ENCODE measurements around the gene SMIM24.

SMIM24 gene

GRCh38 chr19:3474010-3474409 is 6.3 kb downstream of the SMIM24 start:
- no peak for DNase-seq (ENCODE audit: low spot score)

GRCh38 chr19:3471954-3472655 is 8.2 kb downstream of the SMIM24 start:
- peak; percentile 73 for DNase-seq (ENCODE audit: low spot score)

GRCh38 chr19:3470500-3471128 is 9.7 kb downstream of the SMIM24 start:
- DNase-seq (ENCODE audit: low spot score) = no peak

- DNase-seq (ENCODE audit: low spot score) = no peak
Measured at GRCh38 chr19:3469638-3470499, 10.5 kb downstream of the SMIM24 start.

- DNase-seq (ENCODE audit: low spot score) = no peak
Measured at GRCh38 chr19:3468211-3468610, 12.1 kb downstream of the SMIM24 start.

- no peak for DNase-seq (ENCODE audit: low spot score)
Measured at GRCh38 chr19:3467437-3468198, 12.7 kb downstream of the SMIM24 start.

GRCh38 chr19:3466635-3467034 is 13.7 kb downstream of the SMIM24 start:
- DNase-seq (ENCODE audit: low spot score) = no peak

GRCh38 chr19:3465552-3465951 is 14.8 kb downstream of the SMIM24 start:
- DNase-seq (ENCODE audit: low spot score) = no peak

- DNase-seq (ENCODE audit: low spot score) = no peak
Measured at GRCh38 chr19:3464587-3465235, 15.6 kb downstream of the SMIM24 start.

GRCh38 chr19:3463714-3464586 is 16.4 kb downstream of the SMIM24 start:
- DNase-seq (ENCODE audit: low spot score) = no peak

GRCh38 chr19:3462991-3463713 is 17.2 kb downstream of the SMIM24 start:
- DNase-seq (ENCODE audit: low spot score) = no peak

- DNase-seq (ENCODE audit: low spot score) = no peak
Measured at GRCh38 chr19:3459965-3460582, 20.3 kb downstream of the SMIM24 start.

- peak; percentile 97 for DNase-seq (ENCODE audit: low spot score)
Measured at GRCh38 chr19:3459089-3459881, 21.0 kb downstream of the SMIM24 start.

- no peak for DNase-seq (ENCODE audit: low spot score)
Measured at GRCh38 chr19:3458229-3459088, 21.9 kb downstream of the SMIM24 start.

GRCh38 chr19:3457528-3458228 is 22.6 kb downstream of the SMIM24 start:
- DNase-seq (ENCODE audit: low spot score) = no peak

- DNase-seq (ENCODE audit: low spot score) = no peak
Measured at GRCh38 chr19:3456925-3457527, 23.3 kb downstream of the SMIM24 start.
